GM18907 (cell line): ENCODE data around the gene LRCOL1.

Experiments used
- ATAC-seq: cut with Tn5 transposase; IDR thresholded peaks from one replicate; pipeline ENCODE4 v1.9.1; 2021; ENCODE audit warnings: mild to moderate bottlenecking, moderate library complexity; ENCODE audit not compliant: unreplicated experiment

LRCOL1 gene

GRCh38 chr12:132620113-132620898 is 9.9 kb upstream of the LRCOL1 start:
- no peak for ATAC-seq

GRCh38 chr12:132619386-132620112 is 9.2 kb upstream of the LRCOL1 start:
- ATAC-seq: no peak

- ATAC-seq: no peak
Observed at GRCh38 chr12:132619071-132619385, 8.6 kb upstream of the LRCOL1 start.

- ATAC-seq: no peak
Observed at GRCh38 chr12:132618683-132619043, 8.3 kb upstream of the LRCOL1 start, which contains the start of gene P2RX2. P2RX2 (plus strand) TSS chr12:132618776; CDS start chr12:132618817, 41 bp downstream.

GRCh38 chr12:132617822-132618682 is 7.7 kb upstream of the LRCOL1 start:
- ATAC-seq: no peak

GRCh38 chr12:132617135-132617701 is 6.8 kb upstream of the LRCOL1 start:
- ATAC-seq: no peak

GRCh38 chr12:132615579-132616038 is 5.2 kb upstream of the LRCOL1 start:
- ATAC-seq: no peak

GRCh38 chr12:132614861-132615578 is 4.6 kb upstream of the LRCOL1 start:
- ATAC-seq: no peak

GRCh38 chr12:132614029-132614428 is 3.6 kb upstream of the LRCOL1 start:
- no peak for ATAC-seq

GRCh38 chr12:132611620-132612019 is 1.2 kb upstream of the LRCOL1 start:
- ATAC-seq: no peak

- ATAC-seq: no peak
Observed at GRCh38 chr12:132610866-132611602, 652 bp upstream of the LRCOL1 start.

GRCh38 chr12:132608231-132609171 is 1.9 kb downstream of the LRCOL1 start:
- no peak for ATAC-seq

- ATAC-seq: no peak
Observed at GRCh38 chr12:132606927-132607326, 3.5 kb downstream of the LRCOL1 start.

- ATAC-seq: no peak
Observed at GRCh38 chr12:132606466-132606865, 3.9 kb downstream of the LRCOL1 start.

GRCh38 chr12:132605892-132606291 is 4.5 kb downstream of the LRCOL1 start:
- no peak for ATAC-seq

- ATAC-seq: no peak
Observed at GRCh38 chr12:132604668-132605441, 5.5 kb downstream of the LRCOL1 start.

GRCh38 chr12:132604151-132604618 is 6.2 kb downstream of the LRCOL1 start:
- no peak for ATAC-seq
